ENCODE results near the gene CEP70.

DNA sequence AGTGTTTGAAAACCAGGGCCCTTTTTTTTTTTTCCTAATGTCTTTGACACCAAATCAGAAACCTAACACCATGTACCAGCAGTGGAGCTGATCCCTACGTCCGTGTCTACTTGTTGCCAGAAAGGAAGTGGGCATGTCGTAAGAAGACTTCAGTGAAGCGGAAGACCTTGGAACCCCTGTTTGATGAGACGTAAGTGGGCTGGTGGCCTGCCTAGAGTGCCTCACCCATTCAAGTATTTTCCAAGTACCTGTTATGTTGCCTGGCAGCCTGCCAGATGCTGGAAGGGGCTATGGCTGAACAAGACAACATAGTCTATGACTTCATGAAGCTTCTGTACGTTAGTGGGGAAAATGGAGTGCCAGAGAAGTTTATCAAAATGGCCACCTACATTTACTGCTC, 119.9 kb downstream of the CEP70 start:
- TF ChIP-seq, protein P1, sequence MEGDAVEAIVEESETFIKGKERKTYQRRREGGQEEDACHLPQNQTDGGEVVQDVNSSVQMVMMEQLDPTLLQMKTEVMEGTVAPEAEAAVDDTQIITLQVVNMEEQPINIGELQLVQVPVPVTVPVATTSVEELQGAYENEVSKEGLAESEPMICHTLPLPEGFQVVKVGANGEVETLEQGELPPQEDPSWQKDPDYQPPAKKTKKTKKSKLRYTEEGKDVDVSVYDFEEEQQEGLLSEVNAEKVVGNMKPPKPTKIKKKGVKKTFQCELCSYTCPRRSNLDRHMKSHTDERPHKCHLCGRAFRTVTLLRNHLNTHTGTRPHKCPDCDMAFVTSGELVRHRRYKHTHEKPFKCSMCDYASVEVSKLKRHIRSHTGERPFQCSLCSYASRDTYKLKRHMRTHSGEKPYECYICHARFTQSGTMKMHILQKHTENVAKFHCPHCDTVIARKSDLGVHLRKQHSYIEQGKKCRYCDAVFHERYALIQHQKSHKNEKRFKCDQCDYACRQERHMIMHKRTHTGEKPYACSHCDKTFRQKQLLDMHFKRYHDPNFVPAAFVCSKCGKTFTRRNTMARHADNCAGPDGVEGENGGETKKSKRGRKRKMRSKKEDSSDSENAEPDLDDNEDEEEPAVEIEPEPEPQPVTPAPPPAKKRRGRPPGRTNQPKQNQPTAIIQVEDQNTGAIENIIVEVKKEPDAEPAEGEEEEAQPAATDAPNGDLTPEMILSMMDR (IDR thresholded peaks at IDR 0.05; ENCODE audit: insufficient read depth, low read depth, low read length), result no peak
- TF ChIP-seq EZH2 (IDR thresholded peaks at IDR 0.05; ENCODE audit: insufficient read depth, low read length), result no peak
